ENCODE data around the gene NF1. TPM values are rescaled to one million over a fixed set of nuclear protein-coding genes. Genes with fewer than 3 reads are reported as not detected.

Gene NF1
- total and polyA plus RNA-seq, 2 donors (not counting 1 experiment from before 2014, with no cell fraction given) = 10.8 to 27.7 TPM

DNA sequence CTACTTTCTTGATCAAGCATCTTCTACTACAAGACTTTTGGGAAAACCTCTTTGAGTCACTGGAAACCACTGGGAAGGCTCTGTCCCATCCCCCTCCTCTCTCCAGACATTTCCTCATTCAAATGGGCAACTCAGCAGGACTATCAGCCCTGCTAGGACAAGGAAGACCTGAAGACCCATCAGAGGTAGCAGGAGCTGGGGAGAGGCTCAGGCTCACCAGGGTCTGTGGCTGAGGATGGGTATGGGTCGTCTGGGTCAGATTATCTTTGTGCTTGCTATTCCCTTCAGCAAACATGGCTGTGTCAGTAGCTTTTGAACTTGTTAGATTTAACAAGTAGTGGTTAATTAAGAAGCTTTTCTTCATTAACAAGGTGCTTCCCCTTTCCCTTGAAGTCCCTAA is 15.0 kb upstream of the NF1 start:
- H3K9me3 Mint-ChIP-seq (ENCODE audit: insufficient read depth) = no peaks in the 10 kb centered on the region
- Histone ChIP-seq H3K4me1 (ENCODE audit: control insufficient read depth in 2 of 2, insufficient read depth in 2 of 2, low read length in 2 of 2) (no peaks in the 10 kb centered on the region), H3K4me3 (ENCODE audit: control extremely low read depth in 1 of 5, extremely low read depth in 1 of 5, insufficient read depth in 1 of 5, low read depth in 2 of 5, low read length in 4 of 5) (no peak overlapping the region), H3K27ac (ENCODE audit: low read length in 2 of 2) (no peak overlapping the region), H3K36me3 (replicated peaks in 1 of 2; ENCODE audit: control extremely low read depth in 1 of 2, control insufficient read depth in 1 of 2, extremely low read depth in 1 of 2, insufficient read depth in 2 of 2, low read length in 1 of 2) (no peaks in the 10 kb centered on the region), H3K9me3 (ENCODE audit: control extremely low read depth in 1 of 3, control insufficient read depth in 2 of 3, insufficient read depth in 1 of 3, low read length in 2 of 3) (no peaks in the 10 kb centered on the region), H2AFZ (ENCODE audit: insufficient read depth, low read depth, low read length, poor library complexity, severe bottlenecking) (no peak overlapping the region), H3K79me2 (ENCODE audit: control insufficient read depth, insufficient read depth, low read length) (no peaks in the 10 kb centered on the region), H3K27me3 (replicated peaks in 1 of 4; ENCODE audit: control extremely low read depth in 1 of 4, control insufficient read depth in 3 of 4, insufficient read depth in 4 of 4, low read length in 3 of 4) (no peaks in the 10 kb centered on the region), H3K4me2 (replicated peaks; ENCODE audit: low read depth, low read length, poor library complexity, severe bottlenecking) (no peak overlapping the region), H3K9ac (ENCODE audit: low read length) (no peak overlapping the region), H4K20me1 (ENCODE audit: control insufficient read depth, insufficient read depth, low read length, poor library complexity, severe bottlenecking) (no peaks in the 10 kb centered on the region)
- no peaks in the 10 kb centered on the region for H3K27me3 Mint-ChIP-seq
- no peaks in the 10 kb centered on the region for H3K4me1 Mint-ChIP-seq
- intact Hi-C loops (cut with micrococcal nuclease) = no loop called here
- DNase-seq (no peak), ATAC-seq (ENCODE audit: low read depth) (no peak)
- no peak overlapping the region for H3K27ac Mint-ChIP-seq
- ChIA-PET CTCF (no interaction called here), POLR2A (no interaction called here)
- H3K4me3 Mint-ChIP-seq = no peak overlapping the region
- WGBS (ENCODE audit: insufficient coverage) = 83% methylated on average over 1 of the region's 1 CpG
- TF ChIP-seq EZH2 (IDR thresholded peaks at IDR 0.05; ENCODE audit: borderline replicate concordance, insufficient read depth, low read depth, low read length, poor library complexity, severe bottlenecking) = no peak
- TF ChIP-seq, protein P1, sequence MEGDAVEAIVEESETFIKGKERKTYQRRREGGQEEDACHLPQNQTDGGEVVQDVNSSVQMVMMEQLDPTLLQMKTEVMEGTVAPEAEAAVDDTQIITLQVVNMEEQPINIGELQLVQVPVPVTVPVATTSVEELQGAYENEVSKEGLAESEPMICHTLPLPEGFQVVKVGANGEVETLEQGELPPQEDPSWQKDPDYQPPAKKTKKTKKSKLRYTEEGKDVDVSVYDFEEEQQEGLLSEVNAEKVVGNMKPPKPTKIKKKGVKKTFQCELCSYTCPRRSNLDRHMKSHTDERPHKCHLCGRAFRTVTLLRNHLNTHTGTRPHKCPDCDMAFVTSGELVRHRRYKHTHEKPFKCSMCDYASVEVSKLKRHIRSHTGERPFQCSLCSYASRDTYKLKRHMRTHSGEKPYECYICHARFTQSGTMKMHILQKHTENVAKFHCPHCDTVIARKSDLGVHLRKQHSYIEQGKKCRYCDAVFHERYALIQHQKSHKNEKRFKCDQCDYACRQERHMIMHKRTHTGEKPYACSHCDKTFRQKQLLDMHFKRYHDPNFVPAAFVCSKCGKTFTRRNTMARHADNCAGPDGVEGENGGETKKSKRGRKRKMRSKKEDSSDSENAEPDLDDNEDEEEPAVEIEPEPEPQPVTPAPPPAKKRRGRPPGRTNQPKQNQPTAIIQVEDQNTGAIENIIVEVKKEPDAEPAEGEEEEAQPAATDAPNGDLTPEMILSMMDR (IDR thresholded peaks at IDR 0.05) = no peak

DNA sequence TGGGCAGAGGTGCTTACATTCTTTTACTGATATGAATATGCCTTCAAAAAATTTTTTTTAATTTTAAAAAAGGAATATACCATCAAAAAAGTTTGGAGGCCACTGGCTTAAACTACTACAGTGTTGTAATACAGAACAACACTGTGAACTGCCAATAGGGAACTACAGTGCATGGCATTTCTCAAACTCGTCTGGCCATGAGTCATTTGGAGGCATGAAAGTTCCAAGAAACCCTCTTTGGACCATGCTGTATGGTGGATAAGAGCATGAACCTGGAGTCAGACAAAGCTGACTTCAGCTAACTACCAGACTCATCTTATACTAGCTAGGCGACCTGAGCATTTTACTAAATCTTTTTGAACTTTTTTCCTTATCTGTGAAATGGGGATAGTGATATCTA is 9.2 kb upstream of the NF1 start:
- no peaks in the 10 kb centered on the region for H3K9me3 ChIP-seq (ENCODE audit: control extremely low read depth in 1 of 3, control insufficient read depth in 2 of 3, insufficient read depth in 1 of 3, low read length in 2 of 3)
- no peak for ATAC-seq (ENCODE audit: low read depth)
- intact Hi-C loops (cut with micrococcal nuclease) = no loop called here
- no peaks in the 10 kb centered on the region for H3K27me3 ChIP-seq (replicated peaks in 1 of 4; ENCODE audit: control extremely low read depth in 1 of 4, control insufficient read depth in 3 of 4, insufficient read depth in 4 of 4, low read length in 3 of 4)
- no peak for TF ChIP-seq EZH2 (IDR thresholded peaks at IDR 0.05; ENCODE audit: borderline replicate concordance, insufficient read depth, low read depth, low read length, poor library complexity, severe bottlenecking)
- TF ChIP-seq, protein P1 (IDR thresholded peaks at IDR 0.05) = no peak
- no peak overlapping the region for H3K9ac ChIP-seq (ENCODE audit: low read length)
- H3K4me1 Mint-ChIP-seq = no peaks in the 10 kb centered on the region
- H3K27ac Mint-ChIP-seq = no peak overlapping the region
- no peaks in the 10 kb centered on the region for H3K79me2 ChIP-seq (ENCODE audit: control insufficient read depth, insufficient read depth, low read length)
- WGBS (ENCODE audit: insufficient coverage) = no CpG with 5 or more reads among the region's 2 CpGs
- H3K36me3 ChIP-seq (replicated peaks in 1 of 2; ENCODE audit: control extremely low read depth in 1 of 2, control insufficient read depth in 1 of 2, extremely low read depth in 1 of 2, insufficient read depth in 2 of 2, low read length in 1 of 2) = no peaks in the 10 kb centered on the region
- H2AFZ ChIP-seq (ENCODE audit: insufficient read depth, low read depth, low read length, poor library complexity, severe bottlenecking) = no peak overlapping the region
- H3K4me3 Mint-ChIP-seq = no peak overlapping the region
- H3K27me3 Mint-ChIP-seq = no peaks in the 10 kb centered on the region
- no peaks in the 10 kb centered on the region for H4K20me1 ChIP-seq (ENCODE audit: control insufficient read depth, insufficient read depth, low read length, poor library complexity, severe bottlenecking)
- no peak for DNase-seq
- CTCF ChIA-PET = no interaction called here
- H3K4me3 ChIP-seq (ENCODE audit: control extremely low read depth in 1 of 5, extremely low read depth in 1 of 5, insufficient read depth in 1 of 5, low read depth in 2 of 5, low read length in 4 of 5) = no peak overlapping the region
- H3K27ac ChIP-seq (ENCODE audit: low read length in 2 of 2) = no peak overlapping the region
- H3K4me1 ChIP-seq (ENCODE audit: control insufficient read depth in 2 of 2, insufficient read depth in 2 of 2, low read length in 2 of 2) = no peaks in the 10 kb centered on the region
- POLR2A ChIA-PET = no interaction called here
- no peaks in the 10 kb centered on the region for H3K9me3 Mint-ChIP-seq (ENCODE audit: insufficient read depth)
- no peak overlapping the region for H3K4me2 ChIP-seq (replicated peaks; ENCODE audit: low read depth, low read length, poor library complexity, severe bottlenecking)
